Coronary artery (tissue), 2 donors: ENCODE data around the gene TMEM117.

ENCODE experiments used
- DNase-seq: peaks from one replicate; pipeline ENCODE4 v3.0.0-alpha.2; 2017; ENCODE audit warnings: low spot score
- H3K27ac ChIP-seq, 2 donors: fragments of 200-600 bp; sonication (generic); one replicate each; pipeline ENCODE4 v1.5.1; 2016 to 2019
- H3K4me3 ChIP-seq: fragments of 200-600 bp; sonication (generic); 2 replicates; pipeline ENCODE4 v1.5.1; 2016; ENCODE audit warnings: mild to moderate bottlenecking, moderate library complexity
- CTCF ChIP-seq: fragments of 200-600 bp; sonication (generic); IDR thresholded peaks from one replicate; pipeline ENCODE4 v1.5.1; 2019; ENCODE audit warnings: antibody characterized with exemption

The TMEM117 gene

GRCh38 chr12:43824207-43824775 lies 11.6 kb upstream of the TMEM117 start:
- no peak for DNase-seq
- Histone ChIP-seq H3K27ac (no peak overlapping the region), H3K4me3 (no peak overlapping the region)
- no peak for TF ChIP-seq CTCF

- no peak for TF ChIP-seq CTCF
- Histone ChIP-seq H3K27ac (no peak overlapping the region), H3K4me3 (no peak overlapping the region)
- no peak for DNase-seq
Observed at GRCh38 chr12:43826681-43827080, 9.2 kb upstream of the TMEM117 start.

GRCh38 chr12:43827093-43827492 lies 8.8 kb upstream of the TMEM117 start:
- H3K4me3 ChIP-seq: no peak overlapping the region
- no peak for TF ChIP-seq CTCF
- no peak overlapping the region for H3K27ac ChIP-seq
- DNase-seq: no peak

- H3K4me3 ChIP-seq: no peak overlapping the region
- H3K27ac ChIP-seq: no peak overlapping the region
- no peak for TF ChIP-seq CTCF
- DNase-seq: no peak
Observed at GRCh38 chr12:43832463-43833168, 3.3 kb upstream of the TMEM117 start.

- TF ChIP-seq CTCF: no peak
- DNase-seq: no peak
- H3K27ac ChIP-seq: peak overlapping the region; percentile 84 to 98
Observed at GRCh38 chr12:43835264-43835655, 621 bp upstream of the TMEM117 start.

GRCh38 chr12:43836475-43836989 lies 651 bp downstream of the TMEM117 start:
- TF ChIP-seq CTCF: no peak
- DNase-seq: no peak
- peak overlapping the region; percentile 84 to 98 for H3K27ac ChIP-seq
- H3K4me3 ChIP-seq: peak overlapping the region; percentile 88

More at GRCh38 chr12:43835264-43835655, 621 bp upstream of the TMEM117 start:
- H3K4me3 ChIP-seq: peak overlapping the region; percentile 88

GRCh38 chr12:43840338-43840737 lies 4.5 kb downstream of the TMEM117 start:
- Histone ChIP-seq H3K4me3 (no peak overlapping the region), H3K27ac (no peak overlapping the region)
- DNase-seq: no peak
- TF ChIP-seq CTCF: no peak
